ENCODE data around the gene CENPU.
"Not testable (repeated sequence)": the region's sequence is repeated elsewhere in the genome, so short reads cannot be mapped to it uniquely, and the experiment has no call there.

Gene CENPU

DNA sequence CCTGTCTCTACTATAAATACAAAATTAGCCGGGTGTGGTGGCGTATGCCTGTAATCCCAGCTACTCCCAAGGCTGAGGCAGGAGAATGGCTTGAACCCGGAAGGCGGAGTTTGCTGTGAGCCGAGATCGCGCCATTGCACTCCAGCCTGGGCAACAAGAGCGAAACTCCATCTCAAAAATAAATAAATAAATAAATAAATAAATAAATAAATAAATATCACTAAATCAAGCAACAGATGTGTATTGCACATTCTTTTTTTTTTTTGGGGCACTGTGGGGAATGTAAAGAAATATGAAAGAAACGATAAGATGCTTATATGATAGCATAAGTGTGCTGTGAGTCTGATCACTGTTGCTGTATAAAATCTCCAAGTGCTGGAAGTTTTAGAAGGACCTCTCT is 76.1 kb downstream of the CENPU start:
- not testable (repeated sequence) for DNase-seq

GRCh38 chr4:184657144-184657543 is 76.8 kb downstream of the CENPU start:
- no peak for DNase-seq

- DNase-seq = no peak
These were observed 77.7 kb downstream of the CENPU start for GRCh38 chr4:184655889-184656869.

GRCh38 chr4:184653650-184654049 is 80.2 kb downstream of the CENPU start:
- no peak for DNase-seq

DNA sequence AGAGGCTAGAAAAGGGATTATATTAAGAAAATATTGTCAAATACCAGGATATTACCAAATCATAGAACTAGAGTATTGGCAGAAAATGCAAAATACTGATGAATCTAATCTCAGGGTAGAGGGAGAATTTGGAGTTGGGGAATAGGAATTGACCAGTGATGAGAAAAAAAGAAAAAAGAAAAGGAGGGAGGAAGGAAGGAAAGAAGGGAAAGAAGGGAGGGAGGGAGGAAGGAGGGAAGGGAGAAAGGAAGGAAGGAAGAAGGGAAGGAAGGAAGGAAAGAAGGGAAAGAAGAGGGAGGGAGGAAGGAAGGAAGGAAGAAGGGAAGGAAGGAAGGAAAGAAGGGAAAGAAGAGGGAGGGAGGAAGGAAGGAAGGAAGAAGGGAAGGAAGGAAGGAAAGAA is 81.2 kb downstream of the CENPU start:
- DNase-seq = not testable (repeated sequence)

DNA sequence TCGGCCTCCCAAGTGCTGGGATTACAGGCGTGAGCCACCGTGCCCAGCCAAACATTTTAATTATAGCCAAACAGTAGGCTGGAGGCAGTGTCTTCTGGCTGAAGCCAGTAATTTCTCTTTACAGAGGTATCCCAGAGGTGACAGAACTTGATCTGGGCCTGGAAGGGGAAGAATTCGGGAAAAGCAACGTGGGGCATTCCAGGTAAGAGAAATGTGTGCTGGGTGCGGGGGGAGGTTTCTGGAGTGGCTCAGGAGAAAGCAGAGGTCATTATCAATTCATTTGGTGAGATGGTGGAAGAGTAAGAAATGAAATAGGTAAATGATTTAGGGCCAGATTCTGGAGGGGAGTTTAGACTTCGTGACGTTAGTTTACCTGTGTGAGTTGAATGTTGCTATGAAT is 82.0 kb downstream of the CENPU start:
- no peak for DNase-seq

DNA sequence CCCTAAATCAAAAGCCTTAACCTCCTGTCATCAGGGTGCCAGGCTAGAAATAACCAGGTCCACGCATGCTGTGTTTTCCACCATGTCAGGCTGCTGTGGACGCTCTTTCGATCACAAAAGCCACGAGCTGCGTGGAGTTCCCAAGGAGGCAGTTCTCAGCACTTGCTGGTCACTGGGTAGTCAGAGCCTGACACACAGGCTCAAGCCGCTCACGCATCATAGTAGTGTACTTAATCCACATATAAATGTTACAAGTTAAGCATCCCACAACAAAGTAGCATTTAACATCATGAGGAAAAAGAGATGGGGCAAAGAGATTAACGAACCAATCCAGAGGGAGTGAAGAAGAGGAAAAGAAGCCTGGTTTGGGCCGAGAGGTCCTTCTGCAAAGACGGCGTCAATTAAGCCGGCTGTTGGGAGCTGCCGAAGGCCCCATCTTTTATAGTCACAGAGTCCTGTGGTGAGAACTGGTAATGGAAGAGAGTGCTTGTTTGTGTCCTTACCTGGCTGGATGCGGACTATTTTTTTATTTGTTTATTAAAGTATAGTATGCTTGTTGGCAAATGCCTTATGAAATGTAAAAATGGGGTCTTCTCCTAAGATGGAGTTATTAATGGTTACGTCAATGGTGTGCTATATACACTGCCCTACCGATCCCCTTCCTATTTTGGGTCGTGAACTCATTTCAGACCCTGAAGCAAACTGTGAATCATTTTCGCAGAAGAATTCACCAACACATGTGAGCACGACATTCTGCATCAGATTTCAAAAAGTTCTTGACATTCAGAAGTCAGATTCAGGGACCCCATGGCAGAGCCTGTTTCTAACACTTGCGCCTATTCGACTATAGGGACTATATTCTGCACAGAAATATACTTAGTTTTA is 83.7 kb downstream of the CENPU start:
- DNase-seq = no peak

DNA sequence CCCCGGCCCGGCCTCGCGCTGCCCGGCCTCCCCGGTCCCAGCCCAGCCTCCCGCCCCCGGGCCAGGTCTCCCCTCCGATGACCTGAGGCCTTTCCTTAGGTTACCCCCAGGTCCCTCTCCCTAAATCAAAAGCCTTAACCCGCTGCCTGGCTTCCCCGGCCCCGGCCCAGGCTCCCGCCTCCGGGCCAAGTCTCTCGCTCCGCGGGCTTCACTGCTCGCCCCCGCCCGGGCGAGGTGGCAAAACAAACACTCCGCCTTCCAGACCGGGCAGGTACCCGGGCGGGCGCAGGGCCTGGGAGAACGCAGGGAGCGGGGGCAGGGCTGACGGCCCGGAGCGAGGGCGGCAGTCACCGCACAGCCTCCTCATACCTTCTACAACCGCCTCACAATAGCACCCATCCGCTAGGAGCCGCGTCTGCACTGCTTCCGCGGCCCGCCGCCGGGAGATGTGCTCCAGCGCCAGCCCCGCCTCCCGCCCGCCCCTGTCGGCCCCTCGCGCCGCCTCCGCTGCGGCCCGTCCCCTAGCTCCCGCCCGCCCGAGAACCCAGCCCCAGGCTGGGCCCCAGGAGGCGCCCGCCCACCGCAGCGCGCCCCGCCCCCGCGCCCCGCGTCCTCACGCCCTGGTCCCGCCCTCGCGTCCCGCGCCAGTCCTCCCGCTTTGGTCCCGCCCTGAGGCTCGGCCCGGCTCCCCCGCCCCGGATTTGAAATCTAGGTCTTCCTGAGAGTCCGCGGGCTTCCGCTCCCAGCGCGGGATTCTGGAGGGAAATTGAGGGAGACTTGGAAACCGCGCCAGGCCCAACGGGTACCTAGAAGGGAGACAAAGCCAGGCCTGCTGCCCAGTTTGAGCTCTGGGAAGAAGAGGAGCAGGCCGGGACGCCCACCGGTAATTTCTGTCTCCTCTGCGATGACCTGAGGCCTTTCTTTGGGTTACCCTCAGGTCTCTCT is 84.6 kb downstream of the CENPU start, which contains the start of the genes CASP3 and PRIMPOL:
CASP3 (minus strand) TSS at position 422 of the 945 bp plus-strand sequence. CDS start 10,994 bp downstream, outside the sequence.
PRIMPOL (plus strand) TSS at position 713 of the 945 bp plus-strand sequence. CDS start 7,403 bp downstream, outside the sequence.
- peak; percentile 79 for DNase-seq

GRCh38 chr4:184648313-184649025 is 85.4 kb downstream of the CENPU start:
- DNase-seq = no peak

- DNase-seq = no peak
These were observed 85.9 kb downstream of the CENPU start for GRCh38 chr4:184648054-184648312.

GRCh38 chr4:184647266-184648053 is 86.4 kb downstream of the CENPU start:
- DNase-seq = no peak

DNA sequence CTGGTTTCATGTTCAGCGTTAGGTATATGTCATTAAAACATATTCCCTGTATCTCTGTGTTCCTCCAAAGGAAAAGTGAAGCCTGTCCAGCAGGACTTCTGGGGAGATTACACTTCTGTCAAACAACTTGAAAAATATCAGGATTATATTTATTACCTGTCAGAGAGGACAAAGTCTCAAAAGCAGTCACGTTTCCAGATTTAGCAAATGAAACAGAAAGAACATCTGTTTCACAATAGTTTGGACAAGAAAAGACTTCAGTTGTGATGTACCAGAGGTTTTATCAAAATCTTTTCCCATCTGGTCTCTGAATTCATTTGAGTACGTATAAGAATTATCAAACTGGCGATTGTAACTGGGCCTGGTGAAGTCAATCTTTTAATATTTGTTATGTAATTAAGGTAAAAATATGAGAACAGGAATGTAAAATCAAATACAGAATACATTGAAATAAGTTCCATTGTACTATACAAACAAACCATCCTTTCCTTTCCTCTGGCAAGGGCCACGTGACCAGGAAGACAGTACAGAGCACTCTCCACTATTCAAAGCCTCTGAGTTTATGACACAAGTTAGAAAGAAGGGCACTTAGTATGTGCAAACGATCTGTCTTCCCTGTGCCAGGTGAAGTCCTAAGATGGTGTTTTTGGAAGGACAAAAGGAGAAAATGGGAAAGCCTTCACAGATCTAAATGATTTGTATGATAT is 87.8 kb downstream of the CENPU start:
- DNase-seq = no peak

DNA sequence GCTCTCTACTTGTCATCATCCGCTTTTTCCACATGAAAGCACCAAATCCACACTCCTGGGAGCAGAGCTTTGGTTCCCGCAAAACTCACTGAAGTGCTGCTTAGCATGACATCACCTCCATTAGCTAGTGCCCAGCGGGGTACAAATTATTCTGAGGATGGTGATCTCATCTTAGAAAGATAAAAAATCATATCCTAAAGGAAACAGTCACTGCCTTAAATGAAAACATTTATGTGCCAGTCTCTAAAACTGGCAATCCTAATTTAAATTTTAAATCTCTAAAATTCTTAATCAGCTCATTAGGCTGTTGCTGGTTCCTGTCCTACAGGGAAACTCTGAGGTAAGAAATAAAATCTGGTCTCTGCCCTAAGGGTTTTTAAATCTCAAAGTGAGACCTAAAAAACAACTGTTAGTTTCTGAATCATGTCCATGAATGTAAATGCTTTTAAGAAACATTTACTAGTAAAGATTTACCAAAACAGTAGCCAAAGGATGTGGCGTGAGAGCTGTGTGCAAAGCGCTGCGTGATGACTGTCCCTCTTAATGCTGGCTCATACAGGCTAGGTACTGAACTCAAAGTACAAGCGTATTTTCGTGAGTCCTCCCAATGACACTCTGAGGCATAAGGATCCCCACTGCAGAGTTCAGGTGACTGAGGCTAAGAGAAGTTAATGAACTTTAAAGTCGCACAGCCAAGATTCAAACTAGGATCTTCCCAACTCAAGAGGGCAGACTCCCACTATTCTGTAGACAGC is 89.2 kb downstream of the CENPU start:
- DNase-seq = no peak
